Endothelial cell of umbilical vein (primary cell): ENCODE results near the gene ENOX2. TPM values are rescaled to one million over a fixed set of nuclear protein-coding genes. Genes with fewer than 3 reads are reported as not detected.

Experiments
- BruUV-seq: library from RNA; stranded (reverse); fragments of 400-500 nt; replicated peaks from 2 replicates; lab custom pipeline; 2021; lab: Mats Ljungman, UMichigan
- CTCF ChIA-PET: fragments of 300-600, 350-600 bp; sonication (Branson Sonifier 250); formaldehyde crosslinking; loops from one replicate; lab custom pipeline; 2021; ENCODE audit warnings: antibody characterized with exemption, inconsistent platforms; lab: Charles Lee
- POLR2A ChIA-PET: fragments of 300-600, 350-600 bp; sonication (Branson Sonifier 250); formaldehyde crosslinking; loops from one replicate; lab custom pipeline; 2021; ENCODE audit warnings: antibody characterized with exemption, inconsistent platforms; lab: Charles Lee
- DNase-seq: peaks from one replicate; pipeline ENCODE4 v3.0.0-alpha.2; 2011; ENCODE audit warnings: low read depth, low spot score
- FAIRE-seq: peaks from 2 replicates; lab custom pipeline; 2011; peaks lifted over from hg19 to GRCh38; lab: Jason Lieb, UNC
- H2AFZ ChIP-seq: 2 replicates; pipeline ENCODE4 v1.6.0; 2012; ENCODE audit warnings: low read depth, low read length, control low read depth, inconsistent platforms
- H3K27ac ChIP-seq: 2 replicates; pipeline ENCODE4 v1.5.1; 2011; ENCODE audit warnings: low read depth, mild to moderate bottlenecking, control low read depth, low read length, moderate library complexity; ENCODE audit not compliant: insufficient read depth
- H3K27me3 ChIP-seq, 2 experiments: 2 replicates each; pipeline versions ENCODE4 v1.6.0 to v1.6.1; 2011; ENCODE audit warnings: low read length in 2 of 2, mixed read lengths in 1 of 2; ENCODE audit not compliant: control insufficient read depth in 2 of 2, insufficient read depth in 2 of 2
- H3K36me3 ChIP-seq, 2 experiments: 2 replicates in 1 of 2; 3 replicates in 1 of 2; pipeline ENCODE4 v1.5.1; 2011; ENCODE audit warnings: low read length in 2 of 2, mild to moderate bottlenecking in 1 of 2, moderate library complexity in 1 of 2; ENCODE audit not compliant: control insufficient read depth in 2 of 2, insufficient read depth in 2 of 2; ENCODE audit errors: extremely low read depth in 1 of 2
- H3K4me1 ChIP-seq: 3 replicates; pipeline ENCODE4 v1.5.1; 2011; ENCODE audit warnings: mild to moderate bottlenecking, low read length; ENCODE audit not compliant: control insufficient read depth, insufficient read depth; ENCODE audit errors: extremely low read depth
- H3K4me2 ChIP-seq: 2 replicates; pipeline ENCODE4 v1.6.1; 2011; ENCODE audit warnings: low read length, control low read depth, mixed read lengths; ENCODE audit not compliant: insufficient read depth
- H3K4me3 ChIP-seq, 3 experiments: fragments of 200-600 bp in 1 of 3; sonication (generic), shearing (Covaris generic) in 1 of 3; replicated peaks in 1 of 3; 2 replicates each; pipeline ENCODE4 v1.5.1; 2011 to 2016; ENCODE audit warnings: control low read depth in 3 of 3, low read length in 3 of 3, mild to moderate bottlenecking in 2 of 3, inconsistent platforms in 1 of 3, low read depth in 1 of 3, moderate library complexity in 1 of 3; ENCODE audit not compliant: insufficient read depth in 1 of 3
- H3K79me2 ChIP-seq: 2 replicates; pipeline ENCODE4 v1.6.0; 2012; ENCODE audit warnings: low read length, inconsistent platforms; ENCODE audit not compliant: control insufficient read depth, insufficient read depth
- H3K9ac ChIP-seq: replicated peaks from 2 replicates; pipeline ENCODE3; 2011; ENCODE audit warnings: low read length, control low read depth; ENCODE audit not compliant: insufficient read depth; ENCODE audit errors: extremely low read depth
- H3K9me1 ChIP-seq: replicated peaks from 3 replicates; pipeline ENCODE4 v1.6.0; 2011; ENCODE audit warnings: mild to moderate bottlenecking, low read length; ENCODE audit not compliant: control insufficient read depth, insufficient read depth; ENCODE audit errors: extremely low read depth
- H3K9me3 ChIP-seq: replicated peaks from 2 replicates; pipeline ENCODE4 v1.5.1; 2012; ENCODE audit warnings: low read length, inconsistent platforms; ENCODE audit not compliant: control insufficient read depth, insufficient read depth
- H4K20me1 ChIP-seq: replicated peaks from 2 replicates; pipeline ENCODE3; 2011; ENCODE audit warnings: mild to moderate bottlenecking, low read length; ENCODE audit not compliant: control insufficient read depth, insufficient read depth; ENCODE audit errors: extremely low read depth
- EZH2 ChIP-seq: IDR thresholded peaks from 2 replicates; pipeline ENCODE4 v1.6.1; 2012; ENCODE audit warnings: borderline replicate concordance, low read depth, mild to moderate bottlenecking, moderate library complexity, low read length, inconsistent platforms; ENCODE audit not compliant: severe bottlenecking
- FOS ChIP-seq: IDR thresholded peaks from 2 replicates; pipeline ENCODE4 v1.6.1; 2011; ENCODE audit warnings: mild to moderate bottlenecking, low read length, moderate library complexity, borderline replicate concordance; ENCODE audit not compliant: insufficient read depth
- GATA2 ChIP-seq: IDR thresholded peaks from 2 replicates; pipeline ENCODE4 v1.7.0; 2011; ENCODE audit warnings: low read depth, mild to moderate bottlenecking, moderate library complexity, mixed read lengths, low read length; ENCODE audit not compliant: insufficient read length, insufficient read depth
- JUN ChIP-seq: IDR thresholded peaks from 2 replicates; pipeline ENCODE4 v1.6.1; 2011; ENCODE audit warnings: borderline replicate concordance, low read depth; ENCODE audit not compliant: insufficient read length, insufficient read depth
- MYC ChIP-seq: IDR thresholded peaks from one replicate; pipeline ENCODE4 v1.6.1; 2011; ENCODE audit warnings: mild to moderate bottlenecking, low read depth, low read length
- POLR2A ChIP-seq: IDR thresholded peaks from 2 replicates; pipeline ENCODE4 v1.6.1; 2012; ENCODE audit warnings: low read depth, mild to moderate bottlenecking, control low read depth, low read length
- POLR2AphosphoS5 ChIP-seq: IDR thresholded peaks from 2 replicates; pipeline ENCODE4 v1.6.1; 2012; ENCODE audit warnings: low read depth, mild to moderate bottlenecking, control low read depth, low read length, moderate library complexity; ENCODE audit not compliant: insufficient read depth
- dilution Hi-C: fragments of 300-500 bp; cut with MboI; formaldehyde crosslinking; loops from one replicate; pipeline ENCODE4 v1.15.0; 2019; ENCODE audit warnings: low sequenced_read_pairs; ENCODE audit not compliant: extremely low pct_ligation_motif_present
- intact Hi-C: fragments of 100-400 bp; cut with micrococcal nuclease; formaldehyde crosslinking; loops from one replicate; pipeline ENCODE4 v1.10.0; 2022
- polyA plus RNA-seq, 4 experiments: library from polyadenylated mRNA; depleted of rRNA in 3 of 4; stranded (reverse) in 3 of 4; unstranded in 1 of 4; fragments of >200 nt; gene quantifications; 2 replicates each; pipeline versions ENCODE4 v1.2.1 to v1.2.3, GENCODE V29; 2011 to 2012; ENCODE audit warnings: missing spikeins in 1 of 4
- total RNA-seq: library from RNA; stranded (reverse); gene quantifications from 2 replicates; pipeline ENCODE4 v1.2.3, GENCODE V29; 2021
- TF ChIP-seq, protein P1 (sequence below): IDR thresholded peaks from 2 replicates; pipeline ENCODE4 v1.6.1; 2011; ENCODE audit not compliant: insufficient read depth, insufficient read length
- TF ChIP-seq, protein P2 (sequence below), 2 donors: IDR thresholded peaks; 1 replicate in 1 of 2; 2 replicates in 1 of 2; pipeline ENCODE4 v1.5.1; 2011; ENCODE audit warnings: low read length in 2 of 2, mild to moderate bottlenecking in 2 of 2, moderate library complexity in 2 of 2, control low read depth in 1 of 2, inconsistent platforms in 1 of 2, low read depth in 1 of 2; ENCODE audit not compliant: insufficient read depth in 1 of 2; ENCODE audit errors: extremely low read depth in 1 of 2

ENOX2 gene
- total and polyA plus RNA-seq, 2 donors (not counting 3 experiments of a cell fraction or from before 2014, with no cell fraction given): 5.5 to 13.1 TPM

DNA sequence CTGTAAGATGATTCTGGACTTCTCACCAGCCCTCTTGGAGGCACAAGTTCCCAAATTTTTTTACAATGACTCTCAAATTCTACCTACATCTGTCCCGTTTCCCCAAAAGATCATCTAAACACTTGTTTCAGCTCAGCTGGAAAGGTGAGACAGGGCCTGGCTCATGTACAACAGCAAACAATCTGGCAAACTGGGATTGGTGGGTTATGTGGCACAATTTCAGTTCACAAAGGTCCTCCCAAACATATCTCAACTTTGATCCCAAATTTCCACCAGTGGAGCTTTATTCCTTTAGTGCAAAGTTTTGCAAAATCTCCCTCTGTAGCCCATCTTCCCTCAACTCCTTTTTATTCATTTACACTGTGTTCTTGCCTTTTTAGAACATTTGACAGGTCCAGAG is 207.1 kb downstream of the ENOX2 start:
- Histone ChIP-seq H3K9ac (no peak overlapping the region), H3K4me3 (no peak overlapping the region), H3K36me3 (no peaks in the 10 kb centered on the region), H3K9me1 (no peaks in the 10 kb centered on the region), H3K27ac (no peak overlapping the region), H3K79me2 (no peaks in the 10 kb centered on the region), H4K20me1 (no peaks in the 10 kb centered on the region), H3K9me3 (no peaks in the 10 kb centered on the region), H2AFZ (no peak overlapping the region), H3K4me1 (peaks cover 5% of the 10 kb centered on the region), H3K4me2 (no peak overlapping the region), H3K27me3 (no peaks in the 10 kb centered on the region)
- BruUV-seq: no TSS peak
- no peak for TF ChIP-seq EZH2
- TF ChIP-seq, protein P1, sequence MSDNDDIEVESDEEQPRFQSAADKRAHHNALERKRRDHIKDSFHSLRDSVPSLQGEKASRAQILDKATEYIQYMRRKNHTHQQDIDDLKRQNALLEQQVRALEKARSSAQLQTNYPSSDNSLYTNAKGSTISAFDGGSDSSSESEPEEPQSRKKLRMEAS: no peak
- no peak for TF ChIP-seq MYC
- TF ChIP-seq GATA2: no peak
- ChIA-PET CTCF (interaction anchor here (1.3 kb wide), 1 partner anchor 95 kb away, joined by 3 read pairs; no protein-coding TSS in a partner anchor), POLR2A (no interaction called here)
- intact Hi-C loops (no loop called here), dilution Hi-C loops (no loop called here)
- no peak for DNase-seq
- FAIRE-seq: peak; percentile 60

GRCh38 chrX:130694983-130695382 is 208.0 kb downstream of the ENOX2 start:
- H3K9me1 ChIP-seq: no peaks in the 10 kb centered on the region
- H3K36me3 ChIP-seq: no peaks in the 10 kb centered on the region
- H4K20me1 ChIP-seq: no peaks in the 10 kb centered on the region
- no TSS peak for BruUV-seq
- no peak for TF ChIP-seq JUN
- TF ChIP-seq GATA2: no peak
- TF ChIP-seq, protein P1: no peak
- TF ChIP-seq FOS: no peak
- no peak for TF ChIP-seq MYC
- no peak for TF ChIP-seq EZH2
- TF ChIP-seq, protein P2, sequence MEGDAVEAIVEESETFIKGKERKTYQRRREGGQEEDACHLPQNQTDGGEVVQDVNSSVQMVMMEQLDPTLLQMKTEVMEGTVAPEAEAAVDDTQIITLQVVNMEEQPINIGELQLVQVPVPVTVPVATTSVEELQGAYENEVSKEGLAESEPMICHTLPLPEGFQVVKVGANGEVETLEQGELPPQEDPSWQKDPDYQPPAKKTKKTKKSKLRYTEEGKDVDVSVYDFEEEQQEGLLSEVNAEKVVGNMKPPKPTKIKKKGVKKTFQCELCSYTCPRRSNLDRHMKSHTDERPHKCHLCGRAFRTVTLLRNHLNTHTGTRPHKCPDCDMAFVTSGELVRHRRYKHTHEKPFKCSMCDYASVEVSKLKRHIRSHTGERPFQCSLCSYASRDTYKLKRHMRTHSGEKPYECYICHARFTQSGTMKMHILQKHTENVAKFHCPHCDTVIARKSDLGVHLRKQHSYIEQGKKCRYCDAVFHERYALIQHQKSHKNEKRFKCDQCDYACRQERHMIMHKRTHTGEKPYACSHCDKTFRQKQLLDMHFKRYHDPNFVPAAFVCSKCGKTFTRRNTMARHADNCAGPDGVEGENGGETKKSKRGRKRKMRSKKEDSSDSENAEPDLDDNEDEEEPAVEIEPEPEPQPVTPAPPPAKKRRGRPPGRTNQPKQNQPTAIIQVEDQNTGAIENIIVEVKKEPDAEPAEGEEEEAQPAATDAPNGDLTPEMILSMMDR (IDR thresholded peaks at IDR 0.05; ENCODE audit: extremely low read depth in 1 of 2, insufficient read depth in 1 of 2, low read depth in 1 of 2, low read length in 2 of 2): no peak
- no peak for TF ChIP-seq POLR2A
- no peak for TF ChIP-seq POLR2AphosphoS5
- no peaks in the 10 kb centered on the region for H3K79me2 ChIP-seq
- H3K27me3 ChIP-seq: no peaks in the 10 kb centered on the region
- no peak overlapping the region for H3K27ac ChIP-seq
- intact Hi-C loops (no loop called here), dilution Hi-C loops (no loop called here)
- H3K9me3 ChIP-seq: no peaks in the 10 kb centered on the region
- H3K4me1 ChIP-seq: peaks cover 5% of the 10 kb centered on the region
- DNase-seq: no peak
- ChIA-PET POLR2A (no interaction called here), CTCF (no interaction called here)
- no peak overlapping the region for H3K4me2 ChIP-seq
- no peak for FAIRE-seq
- H3K9ac ChIP-seq: no peak overlapping the region
- H2AFZ ChIP-seq: no peak overlapping the region
- H3K4me3 ChIP-seq: no peak overlapping the region
